ENCODE results near the gene HS6ST3.

Gene HS6ST3

DNA sequence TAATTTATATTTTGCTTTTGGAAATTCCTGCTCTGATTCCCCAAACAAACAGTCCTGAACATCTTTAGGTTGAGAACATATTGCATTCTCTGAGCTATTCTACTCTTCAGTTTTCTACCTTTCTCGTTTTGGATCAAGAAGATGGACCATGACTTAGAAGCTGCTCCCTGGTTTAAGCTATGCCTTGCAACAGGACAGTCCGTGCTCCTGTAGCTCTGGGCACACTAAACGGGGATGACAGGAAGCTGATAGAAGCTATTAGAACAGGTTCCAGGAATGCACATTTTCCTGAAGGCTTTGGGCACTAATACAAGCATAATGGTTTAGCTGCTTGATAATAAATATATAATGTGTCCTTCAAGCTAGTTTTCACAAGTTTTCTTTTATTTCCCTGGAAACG, 385.2 kb downstream of the HS6ST3 start:
- TF ChIP-seq, protein P1, sequence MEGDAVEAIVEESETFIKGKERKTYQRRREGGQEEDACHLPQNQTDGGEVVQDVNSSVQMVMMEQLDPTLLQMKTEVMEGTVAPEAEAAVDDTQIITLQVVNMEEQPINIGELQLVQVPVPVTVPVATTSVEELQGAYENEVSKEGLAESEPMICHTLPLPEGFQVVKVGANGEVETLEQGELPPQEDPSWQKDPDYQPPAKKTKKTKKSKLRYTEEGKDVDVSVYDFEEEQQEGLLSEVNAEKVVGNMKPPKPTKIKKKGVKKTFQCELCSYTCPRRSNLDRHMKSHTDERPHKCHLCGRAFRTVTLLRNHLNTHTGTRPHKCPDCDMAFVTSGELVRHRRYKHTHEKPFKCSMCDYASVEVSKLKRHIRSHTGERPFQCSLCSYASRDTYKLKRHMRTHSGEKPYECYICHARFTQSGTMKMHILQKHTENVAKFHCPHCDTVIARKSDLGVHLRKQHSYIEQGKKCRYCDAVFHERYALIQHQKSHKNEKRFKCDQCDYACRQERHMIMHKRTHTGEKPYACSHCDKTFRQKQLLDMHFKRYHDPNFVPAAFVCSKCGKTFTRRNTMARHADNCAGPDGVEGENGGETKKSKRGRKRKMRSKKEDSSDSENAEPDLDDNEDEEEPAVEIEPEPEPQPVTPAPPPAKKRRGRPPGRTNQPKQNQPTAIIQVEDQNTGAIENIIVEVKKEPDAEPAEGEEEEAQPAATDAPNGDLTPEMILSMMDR (IDR thresholded peaks at IDR 0.05; ENCODE audit: low read length, missing control alignments): no peak
- no peak overlapping the region for H3K4me3 ChIP-seq (replicated peaks; ENCODE audit: low read depth, low read length)
- DNase-seq (ENCODE audit: low read depth): no peak

GRCh38 chr13:96481482-96481881, 391.6 kb downstream of the HS6ST3 start:
- DNase-seq (ENCODE audit: low read depth): no peak
- TF ChIP-seq, protein P1 (IDR thresholded peaks at IDR 0.05; ENCODE audit: low read length, missing control alignments): no peak
- H3K4me3 ChIP-seq (replicated peaks; ENCODE audit: low read depth, low read length): no peak overlapping the region

- DNase-seq (ENCODE audit: low read depth): no peak
- TF ChIP-seq, protein P1 (IDR thresholded peaks at IDR 0.05; ENCODE audit: low read length, missing control alignments): no peak
- no peak overlapping the region for H3K4me3 ChIP-seq (replicated peaks; ENCODE audit: low read depth, low read length)
Observed at GRCh38 chr13:96490496-96490989, 400.6 kb downstream of the HS6ST3 start.

DNA sequence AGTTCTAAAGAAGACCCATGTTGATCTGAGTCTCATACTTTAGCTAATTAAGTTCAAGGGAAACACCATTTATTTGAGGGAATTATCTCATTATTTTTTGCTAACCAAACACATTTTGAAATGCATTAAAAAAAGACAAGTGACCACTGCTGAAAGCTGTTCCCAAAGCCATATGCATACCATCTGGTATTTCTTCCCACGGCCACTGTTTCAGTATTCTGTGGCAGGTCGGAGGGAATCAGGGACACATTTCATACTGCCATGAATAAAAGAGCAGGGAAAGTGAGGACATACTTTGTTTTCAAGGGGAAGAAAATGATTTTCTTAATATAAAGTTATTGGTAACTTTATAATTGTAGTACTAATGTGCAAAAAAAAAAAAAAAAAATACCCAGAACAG, 401.2 kb downstream of the HS6ST3 start:
- H3K4me3 ChIP-seq (replicated peaks; ENCODE audit: low read depth, low read length): no peak overlapping the region
- TF ChIP-seq, protein P1 (IDR thresholded peaks at IDR 0.05; ENCODE audit: low read length, missing control alignments): no peak
- DNase-seq (ENCODE audit: low read depth): no peak

GRCh38 chr13:96492766-96493165, 402.9 kb downstream of the HS6ST3 start:
- TF ChIP-seq, protein P1 (IDR thresholded peaks at IDR 0.05; ENCODE audit: low read length, missing control alignments): no peak
- no peak for DNase-seq (ENCODE audit: low read depth)
- H3K4me3 ChIP-seq (replicated peaks; ENCODE audit: low read depth, low read length): no peak overlapping the region

DNA sequence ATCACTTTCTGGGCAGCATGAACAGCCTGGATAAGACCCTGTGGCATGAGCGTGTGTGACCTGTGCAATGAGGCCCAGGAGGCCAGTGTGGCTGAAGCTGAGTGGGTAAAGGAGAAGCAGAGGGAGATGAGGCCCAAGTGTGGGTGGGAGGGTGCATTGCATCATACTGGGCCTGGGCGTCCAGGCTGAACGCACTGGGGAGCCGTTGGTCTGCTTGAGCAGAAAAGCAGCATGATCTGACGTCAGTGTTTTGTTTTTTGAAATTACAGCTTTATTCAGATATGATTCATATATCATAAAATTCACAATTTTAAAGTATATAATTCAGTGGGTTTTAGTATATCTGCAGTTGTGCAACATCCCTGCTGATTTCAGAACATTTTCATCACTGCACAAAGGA, 409.7 kb downstream of the HS6ST3 start:
- DNase-seq (ENCODE audit: low read depth): no peak
- TF ChIP-seq, protein P1 (IDR thresholded peaks at IDR 0.05; ENCODE audit: low read length, missing control alignments): no peak
- H3K4me3 ChIP-seq (replicated peaks; ENCODE audit: low read depth, low read length): no peak overlapping the region

GRCh38 chr13:96500953-96501352, 411.0 kb downstream of the HS6ST3 start:
- TF ChIP-seq, protein P1 (IDR thresholded peaks at IDR 0.05; ENCODE audit: low read length, missing control alignments): no peak
- H3K4me3 ChIP-seq (replicated peaks; ENCODE audit: low read depth, low read length): no peak overlapping the region
- no peak for DNase-seq (ENCODE audit: low read depth)
